Body of pancreas (tissue), 4 donors: ENCODE data around the gene GIMD1. TPM values are rescaled to one million over a fixed set of nuclear protein-coding genes. Genes with fewer than 3 reads are reported as not detected.

Experiments
- ATAC-seq: fragments of 150-250 bp; one replicate; pipeline ENCODE4 v1.9.1; 2016
- DNase-seq, 4 donors: peaks; one replicate each; pipeline ENCODE4 v3.0.0-alpha.2; 2019
- H3K27ac ChIP-seq, 4 donors: fragments of 200-600 bp; sonication (generic); 1 replicate in 3 of 4; 2 replicates in 1 of 4; pipeline versions ENCODE4 v1.5.1 to v1.6.1; 2016 to 2019; ENCODE audit warnings: mild to moderate bottlenecking in 1 of 4, mixed read lengths in 1 of 4, moderate library complexity in 1 of 4
- H3K27me3 ChIP-seq, 2 donors: fragments of 200-600 bp; sonication (generic); one replicate each; pipeline ENCODE4 v1.6.0; 2016; ENCODE audit warnings: mild to moderate bottlenecking in 1 of 2
- H3K36me3 ChIP-seq, 2 donors: fragments of 200-600 bp; sonication (generic); replicated peaks in 1 of 2; 2 replicates each; pipeline ENCODE4 v1.5.1; 2016; ENCODE audit warnings: low read depth in 2 of 2; ENCODE audit not compliant: insufficient read depth in 1 of 2
- H3K4me1 ChIP-seq: fragments of 200-600 bp; sonication (generic); one replicate; pipeline ENCODE4 v1.6.0; 2016
- H3K4me3 ChIP-seq, 2 donors: fragments of 200-600 bp; sonication (generic); 1 replicate in 1 of 2; 2 replicates in 1 of 2; pipeline ENCODE4 v1.5.1; 2016 to 2019
- H3K9me3 ChIP-seq, 3 donors: fragments of 200-600 bp; sonication (generic); 1 replicate in 2 of 3; 2 replicates in 1 of 3; pipeline ENCODE4 v1.5.1; 2016
- POLR2A ChIP-seq, 3 donors: fragments of 450-650 bp; IDR thresholded peaks; one replicate each; pipeline ENCODE4 v1.6.1; 2016; ENCODE audit warnings: antibody characterized with exemption in 3 of 3, mild to moderate bottlenecking in 2 of 3
- WGBS, 2 donors: methylation state at CpG; one replicate each; pipeline ENCODE4 v1.1.5; 2017; 5-methylcytosine and 5-hydroxymethylcytosine counted together
- intact Hi-C: fragments of 100-400 bp; cut with DNase I; formaldehyde crosslinking; loops from one replicate; pipeline ENCODE4 v1.15.1; 2023
- total RNA-seq, 2 donors: library from RNA; depleted of rRNA; stranded (reverse); fragments of >200 nt; gene quantifications; one replicate each; pipeline ENCODE4 v1.1.0, GENCODE V29; 2016
- TF ChIP-seq, protein P1 (sequence below), 7 experiments: fragments of 450-650 bp in 4 of 7; fragments of 200-600 bp in 3 of 7; sonication (generic) in 3 of 7; IDR thresholded peaks; one replicate each; pipeline ENCODE4 v1.5.1; 2016 to 2019; ENCODE audit warnings: antibody characterized with exemption in 7 of 7

Gene GIMD1
- total RNA-seq, 2 donors from 2014 or later: not detected

DNA sequence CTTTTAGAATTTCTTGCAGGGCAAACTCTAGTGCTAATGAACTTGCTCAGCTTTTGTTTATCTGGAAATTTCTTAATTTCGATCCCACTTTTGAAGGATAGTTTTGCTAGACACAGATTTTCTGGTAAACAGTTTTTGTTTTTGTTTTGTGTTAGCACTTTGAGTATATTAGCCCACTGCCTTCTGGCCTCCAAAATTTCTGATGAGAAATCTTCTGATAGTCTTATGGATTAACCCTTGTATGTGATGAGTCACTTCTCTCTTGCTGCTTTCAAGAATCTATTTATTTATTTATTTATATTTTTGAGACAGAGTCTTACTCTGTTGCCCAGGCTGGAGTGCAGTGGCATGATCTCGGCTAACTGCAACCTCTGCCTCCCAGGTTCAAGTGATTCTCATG is 27.0 kb upstream of the GIMD1 start:
- TF ChIP-seq, protein P1, sequence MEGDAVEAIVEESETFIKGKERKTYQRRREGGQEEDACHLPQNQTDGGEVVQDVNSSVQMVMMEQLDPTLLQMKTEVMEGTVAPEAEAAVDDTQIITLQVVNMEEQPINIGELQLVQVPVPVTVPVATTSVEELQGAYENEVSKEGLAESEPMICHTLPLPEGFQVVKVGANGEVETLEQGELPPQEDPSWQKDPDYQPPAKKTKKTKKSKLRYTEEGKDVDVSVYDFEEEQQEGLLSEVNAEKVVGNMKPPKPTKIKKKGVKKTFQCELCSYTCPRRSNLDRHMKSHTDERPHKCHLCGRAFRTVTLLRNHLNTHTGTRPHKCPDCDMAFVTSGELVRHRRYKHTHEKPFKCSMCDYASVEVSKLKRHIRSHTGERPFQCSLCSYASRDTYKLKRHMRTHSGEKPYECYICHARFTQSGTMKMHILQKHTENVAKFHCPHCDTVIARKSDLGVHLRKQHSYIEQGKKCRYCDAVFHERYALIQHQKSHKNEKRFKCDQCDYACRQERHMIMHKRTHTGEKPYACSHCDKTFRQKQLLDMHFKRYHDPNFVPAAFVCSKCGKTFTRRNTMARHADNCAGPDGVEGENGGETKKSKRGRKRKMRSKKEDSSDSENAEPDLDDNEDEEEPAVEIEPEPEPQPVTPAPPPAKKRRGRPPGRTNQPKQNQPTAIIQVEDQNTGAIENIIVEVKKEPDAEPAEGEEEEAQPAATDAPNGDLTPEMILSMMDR (IDR thresholded peaks at IDR 0.05): no peak
- no peak for TF ChIP-seq POLR2A (IDR thresholded peaks at IDR 0.05)
- Histone ChIP-seq H3K4me1 (no peaks in the 10 kb centered on the region), H3K36me3 (no peaks in the 10 kb centered on the region), H3K9me3 (peaks cover 0 to 3% (median 0%) of the 10 kb centered on the region in 3 donors), H3K27me3 (no peaks in the 10 kb centered on the region), H3K27ac (no peak overlapping the region), H3K4me3 (no peak overlapping the region)
- no peak for ATAC-seq
- no peak for DNase-seq
- WGBS, 2 donors: 61 to 75% methylated on average over 2 of the region's 2 CpGs
- intact Hi-C loops: no loop called here

DNA sequence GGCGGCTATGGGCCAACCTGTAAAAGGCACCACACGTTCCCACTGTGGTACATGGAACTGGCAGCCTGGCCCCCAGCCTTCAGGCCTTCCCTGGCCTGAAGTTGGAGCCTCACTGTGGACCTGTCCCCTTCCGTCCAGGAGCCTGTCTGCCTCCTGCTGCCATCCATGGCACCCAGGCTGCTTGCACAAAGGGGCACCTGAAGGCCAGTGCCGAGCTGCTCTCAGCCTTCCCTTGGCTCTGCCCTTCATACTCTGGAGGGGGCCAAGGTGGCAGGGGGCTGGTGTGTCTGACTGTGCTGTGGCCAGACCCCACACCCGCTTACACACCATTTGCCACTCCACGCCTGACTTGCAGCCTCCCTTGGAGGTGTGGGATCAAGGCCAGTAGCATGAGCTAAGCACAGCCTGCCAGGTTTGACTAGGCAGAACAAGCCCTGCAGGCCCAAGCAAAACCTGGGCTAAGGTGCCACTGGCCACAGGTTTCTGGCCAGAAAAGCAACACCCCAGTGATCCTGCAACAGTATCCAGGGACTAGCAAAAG is 17.3 kb upstream of the GIMD1 start:
- no peaks in the 10 kb centered on the region for H3K27me3 ChIP-seq
- H3K36me3 ChIP-seq: no peaks in the 10 kb centered on the region
- intact Hi-C loops: no loop called here
- H3K4me1 ChIP-seq: no peaks in the 10 kb centered on the region
- WGBS, 2 donors: 65 to 80% methylated on average over 3 to 6 of the region's 6 CpGs
- H3K9me3 ChIP-seq: peaks cover 0 to 6% (median 0%) of the 10 kb centered on the region in 3 donors
- ATAC-seq (no peak), DNase-seq (no peak)
- no peak overlapping the region for H3K4me3 ChIP-seq
- H3K27ac ChIP-seq: no peak overlapping the region
- TF ChIP-seq, protein P1 (IDR thresholded peaks at IDR 0.05): no peak
- TF ChIP-seq POLR2A (IDR thresholded peaks at IDR 0.05): no peak

DNA sequence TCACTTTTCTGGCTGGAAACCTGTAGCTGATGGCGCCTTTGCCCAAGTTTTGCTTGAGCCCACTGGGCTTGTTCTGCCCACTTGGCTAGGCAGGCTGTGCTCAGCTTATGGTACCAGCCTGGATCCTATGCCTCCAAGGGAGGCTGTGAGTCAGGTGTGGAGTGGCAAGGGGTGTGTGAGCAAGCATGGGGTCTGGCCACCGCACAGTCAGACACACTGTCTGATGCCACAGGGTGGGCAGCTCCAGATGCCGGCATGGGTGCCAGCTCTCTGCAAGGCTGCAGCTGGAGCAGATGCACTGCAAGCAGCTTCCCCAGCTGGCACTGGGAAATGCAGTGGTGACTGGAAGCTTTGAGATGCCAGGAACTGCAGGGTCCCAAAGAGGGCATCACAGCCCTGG is 16.3 kb upstream of the GIMD1 start:
- Histone ChIP-seq H3K4me1 (no peaks in the 10 kb centered on the region), H3K9me3 (peaks cover 0 to 6% (median 0%) of the 10 kb centered on the region in 3 donors), H3K27ac (no peak overlapping the region), H3K27me3 (no peaks in the 10 kb centered on the region), H3K36me3 (no peaks in the 10 kb centered on the region), H3K4me3 (no peak overlapping the region)
- DNase-seq (no peak), ATAC-seq (no peak)
- 100% methylated on average over 1 to 3 of the region's 3 CpGs for WGBS, 2 donors
- TF ChIP-seq, protein P1 (IDR thresholded peaks at IDR 0.05): no peak
- no peak for TF ChIP-seq POLR2A (IDR thresholded peaks at IDR 0.05)
- intact Hi-C loops: no loop called here

DNA sequence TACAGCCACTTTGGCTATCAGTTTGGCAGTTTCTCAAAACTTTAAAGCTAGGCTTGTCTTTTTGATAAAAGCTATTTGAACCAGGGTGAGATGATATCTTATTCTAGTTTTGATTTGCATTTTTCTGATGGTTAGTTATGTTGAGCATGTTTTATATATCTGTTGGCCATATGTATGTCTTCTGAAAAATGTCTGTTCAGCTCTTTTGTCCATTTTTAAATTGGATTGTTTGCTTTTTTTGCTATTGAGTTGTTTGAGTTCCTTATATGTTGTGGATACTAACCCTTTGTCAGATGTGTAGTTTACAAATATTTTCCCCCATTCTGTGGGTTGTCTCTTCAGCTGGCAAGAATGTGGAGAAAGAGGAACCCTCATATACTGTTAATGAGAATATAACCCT is 11.6 kb upstream of the GIMD1 start:
- H3K9me3 ChIP-seq: no peaks in the 10 kb centered on the region
- ATAC-seq (no peak), DNase-seq (no peak)
- intact Hi-C loops: no loop called here
- no peaks in the 10 kb centered on the region for H3K36me3 ChIP-seq
- no peak overlapping the region for H3K4me3 ChIP-seq
- no peak overlapping the region for H3K27ac ChIP-seq
- H3K4me1 ChIP-seq: no peaks in the 10 kb centered on the region
- H3K27me3 ChIP-seq: no peaks in the 10 kb centered on the region
- TF ChIP-seq, protein P1 (IDR thresholded peaks at IDR 0.05): no peak
- no peak for TF ChIP-seq POLR2A (IDR thresholded peaks at IDR 0.05)

DNA sequence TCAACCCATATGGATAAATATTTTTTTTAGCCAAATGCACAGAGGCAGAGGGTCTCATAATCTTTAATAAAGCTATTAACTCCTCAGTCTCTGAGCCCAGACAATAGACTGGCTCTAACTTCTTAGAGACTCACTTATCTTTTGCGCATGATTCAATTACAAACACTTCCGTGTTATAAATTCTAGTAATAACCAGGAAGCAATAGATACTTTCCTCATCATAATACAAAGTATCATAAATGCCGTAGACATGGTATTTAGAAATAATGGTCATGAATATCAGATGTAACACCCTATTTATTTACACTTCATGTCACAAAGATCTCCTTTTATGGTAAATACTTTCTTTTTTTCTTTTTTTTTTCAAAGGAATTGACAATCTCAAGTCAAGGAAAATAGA is 4.4 kb upstream of the GIMD1 start:
- no peak for DNase-seq
- H3K4me1 ChIP-seq: no peaks in the 10 kb centered on the region
- H3K27ac ChIP-seq: no peak overlapping the region
- no peak for ATAC-seq
- H3K9me3 ChIP-seq: no peaks in the 10 kb centered on the region
- no peaks in the 10 kb centered on the region for H3K27me3 ChIP-seq
- TF ChIP-seq, protein P1 (IDR thresholded peaks at IDR 0.05): no peak
- TF ChIP-seq POLR2A (IDR thresholded peaks at IDR 0.05): no peak
- H3K36me3 ChIP-seq: no peaks in the 10 kb centered on the region
- intact Hi-C loops: no loop called here
- 52 to 61% methylated on average over 3 of the region's 3 CpGs for WGBS, 2 donors
- H3K4me3 ChIP-seq: no peak overlapping the region
